ENCODE data around the gene BARD1.
"Not testable (repeated sequence)": the region's sequence is repeated elsewhere in the genome, so short reads cannot be mapped to it uniquely, and the experiment has no call there.

The BARD1 gene

GRCh38 chr2:214808981-214809750 lies at the start of gene BARD1:
Gene BARD1 (minus strand): TSS chr2:214809683. CDS start chr2:214809569, 114 bp downstream.
- DNase-seq: peak; percentile 33

GRCh38 chr2:214856137-214856536 lies 46.7 kb upstream of the BARD1 start:
- no peak for DNase-seq

- no peak for DNase-seq
Measured at GRCh38 chr2:214853906-214854305, 44.4 kb upstream of the BARD1 start.

- no peak for DNase-seq
Measured at GRCh38 chr2:214843823-214844222, 34.3 kb upstream of the BARD1 start.

- DNase-seq: no peak
Measured at GRCh38 chr2:214839464-214839863, 30.0 kb upstream of the BARD1 start.

GRCh38 chr2:214837466-214837865 lies 28.0 kb upstream of the BARD1 start:
- no peak for DNase-seq

GRCh38 chr2:214836568-214836967 lies 27.1 kb upstream of the BARD1 start:
- DNase-seq: no peak

- DNase-seq: no peak
Measured at GRCh38 chr2:214830794-214831346, 21.4 kb upstream of the BARD1 start.

GRCh38 chr2:214816008-214816533 lies 6.6 kb upstream of the BARD1 start:
- no peak for DNase-seq

- DNase-seq: no peak
Measured at GRCh38 chr2:214810671-214811070, 1.2 kb upstream of the BARD1 start.

- DNase-seq: peak; percentile 99
Measured at GRCh38 chr2:214809751-214810564, 475 bp upstream of the BARD1 start.

- no peak for DNase-seq
Measured at GRCh38 chr2:214807653-214808052, 1.8 kb downstream of the BARD1 start.

GRCh38 chr2:214801768-214802397 lies 7.6 kb downstream of the BARD1 start:
- no peak for DNase-seq

GRCh38 chr2:214801068-214801467 lies 8.4 kb downstream of the BARD1 start:
- no peak for DNase-seq

- DNase-seq: no peak
Measured at GRCh38 chr2:214800180-214800579, 9.3 kb downstream of the BARD1 start.

- DNase-seq: no peak
Measured at GRCh38 chr2:214796911-214797310, 12.6 kb downstream of the BARD1 start.

- DNase-seq: not testable (repeated sequence)
Measured at GRCh38 chr2:214783181-214783580, 26.3 kb downstream of the BARD1 start.

GRCh38 chr2:214782671-214783070 lies 26.8 kb downstream of the BARD1 start:
- no peak for DNase-seq

GRCh38 chr2:214781226-214781625 lies 28.3 kb downstream of the BARD1 start:
- DNase-seq: no peak

GRCh38 chr2:214775971-214776370 lies 33.5 kb downstream of the BARD1 start:
- DNase-seq: no peak

GRCh38 chr2:214774108-214774507 lies 35.4 kb downstream of the BARD1 start:
- no peak for DNase-seq

GRCh38 chr2:214772443-214773015 lies 37.0 kb downstream of the BARD1 start:
- DNase-seq: no peak

- no peak for DNase-seq
Measured at GRCh38 chr2:214765180-214765579, 44.3 kb downstream of the BARD1 start.

Measured in stimulated activated CD4-positive, alpha-beta T cell treated with anti-CD3 and anti-CD28 coated beads, Interleukin-12 subunit alpha, Interleukin-12 subunit beta, amount 100 ng/mL, for 4 hours (primary cell).